NCI-H446 treated with DMSO at 0.1 percent for 48 hours (cell line): ENCODE data around the gene RHBDL1.

ENCODE experiments used
- DNase-seq: peaks from one replicate; lab custom pipeline; 2025; lab: John Stamatoyannopoulos, UW

Gene RHBDL1

DNA sequence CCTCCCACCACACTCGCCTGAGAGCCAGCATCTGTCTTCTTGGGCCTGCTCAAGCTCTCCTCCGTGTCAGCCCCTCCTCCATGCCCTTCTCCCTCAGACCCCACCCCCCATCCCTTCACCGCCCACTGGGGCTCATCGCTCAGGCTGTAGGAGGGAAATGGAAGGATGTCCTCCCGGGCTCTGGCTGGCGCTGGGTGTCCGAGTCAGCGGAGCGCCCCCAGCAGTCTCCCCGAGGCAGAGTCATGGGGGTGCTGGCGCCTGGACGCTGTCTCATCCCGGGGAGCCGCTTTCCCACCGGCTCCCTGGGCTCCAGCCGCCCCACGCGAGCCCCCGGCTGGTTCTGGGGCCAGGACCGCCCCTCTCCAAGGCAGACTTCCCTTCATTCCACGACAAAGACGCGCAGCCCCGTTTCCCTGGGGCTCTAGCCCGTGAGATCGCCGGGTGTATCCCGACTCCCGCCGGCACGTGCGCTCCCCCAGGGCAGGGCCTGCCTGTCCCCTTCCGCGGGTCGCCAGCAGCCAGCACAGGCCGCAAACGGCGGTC lies 45.0 kb downstream of the RHBDL1 start:
- DNase-seq = peak; percentile 20

DNA sequence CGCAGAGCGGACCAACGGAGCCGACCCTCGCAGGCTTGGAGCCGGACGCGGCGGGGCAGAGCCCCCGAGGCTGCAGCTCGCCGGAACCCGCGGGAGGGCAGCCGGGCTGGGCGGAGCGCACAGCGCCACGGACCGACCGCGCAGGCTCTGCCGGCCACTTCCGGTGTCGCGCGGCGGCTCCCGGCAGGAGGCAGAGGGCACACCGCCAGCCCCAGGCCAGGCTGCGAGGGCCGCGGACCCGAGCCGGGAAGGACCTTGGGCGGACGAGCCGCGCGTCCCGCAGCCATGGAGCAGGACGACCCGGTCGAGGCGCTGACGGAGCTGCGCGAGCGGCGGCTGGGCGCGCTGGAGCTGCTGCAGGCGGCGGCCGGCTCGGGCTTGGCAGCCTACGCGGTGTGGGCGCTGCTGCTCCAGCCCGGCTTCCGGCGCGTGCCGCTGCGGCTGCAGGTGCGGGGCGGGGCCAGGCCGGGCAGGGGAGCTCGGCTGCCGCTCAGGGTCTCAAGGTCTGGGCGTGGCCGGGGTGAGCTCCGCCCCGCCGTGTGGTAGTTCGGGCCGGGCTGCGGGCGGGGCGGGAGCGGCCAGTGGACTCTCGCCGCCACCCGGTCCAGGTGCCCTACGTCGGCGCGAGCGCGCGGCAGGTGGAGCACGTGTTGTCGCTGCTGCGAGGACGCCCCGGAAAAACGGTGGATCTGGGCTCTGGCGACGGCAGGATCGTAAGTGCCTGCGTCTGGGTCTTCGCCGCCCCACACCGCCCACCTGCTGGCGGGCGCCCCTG lies 45.7 kb downstream of the RHBDL1 start, which contains the start of gene ANTKMT:
ANTKMT (plus strand) TSS at position 157 of the 775 bp plus-strand sequence; CDS start at position 286, 129 bp downstream.
- DNase-seq = peak; percentile 42

DNA sequence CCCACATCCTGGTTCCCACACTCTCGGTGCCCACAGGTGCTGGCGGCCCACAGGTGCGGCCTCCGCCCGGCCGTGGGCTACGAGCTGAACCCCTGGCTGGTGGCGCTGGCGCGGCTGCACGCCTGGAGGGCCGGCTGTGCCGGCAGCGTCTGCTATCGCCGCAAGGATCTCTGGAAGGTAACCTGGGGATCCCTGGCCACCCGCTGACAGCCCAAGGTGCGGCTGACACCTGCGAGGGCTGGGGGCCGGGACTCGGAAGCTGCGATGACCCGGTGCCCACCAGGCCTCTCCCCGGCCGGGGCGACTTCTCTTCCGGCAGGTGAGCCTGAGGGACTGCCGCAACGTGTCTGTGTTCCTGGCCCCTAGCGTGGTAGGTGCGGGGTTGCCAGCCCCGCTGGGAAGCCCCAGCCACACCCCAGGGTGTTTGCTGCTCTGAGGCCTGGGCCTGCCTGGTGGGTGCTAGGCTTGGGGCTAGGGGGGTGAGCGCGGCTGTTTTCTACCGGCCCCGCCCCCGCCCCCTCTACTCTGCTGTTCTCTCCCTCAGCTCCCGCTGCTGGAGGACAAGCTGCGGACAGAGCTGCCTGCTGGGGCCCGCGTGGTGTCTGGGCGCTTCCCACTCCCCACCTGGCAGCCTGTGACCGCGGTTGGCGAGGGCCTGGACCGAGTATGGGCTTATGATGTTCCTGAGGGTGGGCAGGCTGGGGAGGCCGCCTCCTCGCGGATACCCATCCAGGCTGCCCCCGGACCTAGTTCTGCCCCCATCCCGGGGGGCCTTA lies 46.5 kb downstream of the RHBDL1 start:
- no peak for DNase-seq

DNA sequence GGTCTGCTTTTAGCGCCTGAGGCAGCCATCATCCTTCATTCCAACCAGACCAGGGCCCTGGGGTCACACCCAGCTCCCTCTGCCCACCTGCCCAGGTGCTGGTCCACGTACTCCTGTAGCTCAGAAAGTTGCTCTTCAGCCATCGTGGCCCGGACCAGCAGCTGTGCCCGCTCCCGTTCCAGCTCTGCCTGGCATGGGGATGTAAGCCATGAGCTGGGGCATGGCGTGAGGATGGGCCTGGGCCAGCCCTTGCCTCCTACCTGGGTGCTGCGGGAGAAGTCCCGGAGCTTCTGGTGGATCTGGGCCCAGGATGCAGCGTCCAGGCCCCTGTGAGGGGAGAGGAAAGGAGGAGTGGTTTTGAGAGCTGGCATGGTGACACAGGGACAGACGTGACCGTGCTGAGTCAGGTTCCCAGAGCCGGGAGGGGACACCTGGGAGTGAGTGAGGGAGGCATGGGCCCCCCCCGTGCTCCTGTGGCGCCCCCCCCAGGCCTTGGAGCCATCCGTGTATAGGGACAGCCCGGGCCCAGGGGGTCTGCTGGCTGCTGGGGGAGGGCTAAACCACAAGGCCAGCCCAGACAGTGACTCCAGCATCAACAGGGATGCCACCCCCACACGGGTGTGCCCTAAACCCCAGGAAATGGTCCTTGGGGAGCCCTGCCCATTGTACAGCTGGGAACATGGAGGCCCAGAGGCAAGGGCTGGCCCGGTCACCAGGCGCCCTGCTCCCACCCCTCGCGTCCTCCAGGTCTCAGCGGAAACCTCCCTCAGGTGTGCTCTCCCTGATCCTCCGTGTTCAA lies 47.6 kb downstream of the RHBDL1 start:
- DNase-seq = no peak

DNA sequence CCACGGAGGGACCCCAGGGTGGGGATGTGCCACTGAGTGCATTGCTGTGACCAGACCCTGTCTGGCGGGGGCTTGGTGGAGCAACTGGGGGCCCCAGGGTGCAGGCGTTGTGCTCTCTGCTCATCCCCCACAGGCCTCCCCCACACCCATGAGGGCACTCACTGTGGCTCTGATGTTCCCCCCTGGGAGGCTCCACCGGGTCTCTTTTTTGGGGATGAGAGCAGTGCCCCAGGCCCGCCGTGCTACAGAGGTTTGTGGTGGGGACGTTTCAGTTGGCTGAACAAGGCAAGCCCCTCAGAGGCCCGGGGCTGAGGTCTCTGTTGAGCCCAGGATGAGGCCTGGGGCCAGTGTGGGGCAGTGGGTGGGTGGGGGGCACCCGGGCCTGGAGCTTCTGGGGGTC lies 48.2 kb downstream of the RHBDL1 start:
- DNase-seq = no peak

DNA sequence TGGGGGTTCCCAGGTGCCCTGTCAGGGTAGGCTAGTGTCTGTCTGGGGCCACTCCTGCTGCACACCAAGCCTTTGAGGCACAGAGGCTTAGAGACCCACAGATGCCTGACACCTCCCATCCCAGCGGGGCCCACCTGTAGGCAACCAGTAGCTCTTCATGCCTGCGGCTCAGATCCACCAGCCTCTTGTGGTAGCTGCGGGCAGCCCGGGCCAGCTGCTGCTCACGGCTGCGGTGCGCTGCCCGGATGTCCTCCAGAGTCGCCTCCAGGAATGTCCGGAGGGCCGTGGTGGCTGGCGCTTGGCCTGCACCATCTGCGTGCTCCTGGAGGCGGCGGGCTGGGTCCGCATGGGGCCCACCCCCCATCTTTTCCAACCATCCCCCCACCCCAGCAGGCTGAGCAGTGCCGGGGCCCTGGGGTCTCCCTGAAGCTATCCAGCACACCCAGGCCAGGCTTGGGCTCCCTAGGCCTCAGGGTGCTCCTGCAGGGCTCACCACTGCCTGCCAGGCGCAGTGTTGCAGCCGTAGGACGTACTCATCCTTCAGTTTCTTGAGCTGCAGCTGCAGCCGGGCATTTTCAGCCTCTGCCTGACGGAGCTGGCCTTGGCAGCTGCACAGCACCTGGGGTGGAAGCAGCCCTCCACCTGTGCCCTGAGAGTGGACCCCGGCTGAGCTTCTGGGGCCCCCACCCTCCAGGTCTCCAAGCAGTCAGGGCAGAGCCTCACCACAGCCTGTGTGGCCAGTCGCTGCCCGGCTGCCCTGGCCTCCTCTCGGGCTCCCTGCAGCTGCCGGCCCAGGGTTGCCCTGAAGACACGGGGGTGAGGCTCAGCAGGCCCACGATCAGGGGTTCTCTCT lies 48.9 kb downstream of the RHBDL1 start:
- DNase-seq = no peak

DNA sequence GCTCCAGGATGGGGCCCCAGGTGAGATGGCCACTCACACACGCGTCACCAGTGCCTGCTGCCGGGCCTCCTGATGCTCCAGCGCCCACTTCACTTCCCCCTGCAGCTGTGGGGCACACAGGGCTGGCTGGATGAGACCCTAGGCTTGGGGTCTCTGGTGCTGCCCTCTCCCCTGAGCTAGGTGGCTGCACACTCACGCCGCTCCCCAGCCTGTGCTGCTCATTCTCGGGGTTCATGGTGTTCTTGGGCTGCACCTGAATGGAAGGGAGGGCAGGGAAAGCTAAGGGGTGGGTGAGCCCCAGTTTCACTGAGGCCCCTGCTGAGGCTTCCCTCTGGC lies 49.5 kb downstream of the RHBDL1 start:
- no peak for DNase-seq

DNA sequence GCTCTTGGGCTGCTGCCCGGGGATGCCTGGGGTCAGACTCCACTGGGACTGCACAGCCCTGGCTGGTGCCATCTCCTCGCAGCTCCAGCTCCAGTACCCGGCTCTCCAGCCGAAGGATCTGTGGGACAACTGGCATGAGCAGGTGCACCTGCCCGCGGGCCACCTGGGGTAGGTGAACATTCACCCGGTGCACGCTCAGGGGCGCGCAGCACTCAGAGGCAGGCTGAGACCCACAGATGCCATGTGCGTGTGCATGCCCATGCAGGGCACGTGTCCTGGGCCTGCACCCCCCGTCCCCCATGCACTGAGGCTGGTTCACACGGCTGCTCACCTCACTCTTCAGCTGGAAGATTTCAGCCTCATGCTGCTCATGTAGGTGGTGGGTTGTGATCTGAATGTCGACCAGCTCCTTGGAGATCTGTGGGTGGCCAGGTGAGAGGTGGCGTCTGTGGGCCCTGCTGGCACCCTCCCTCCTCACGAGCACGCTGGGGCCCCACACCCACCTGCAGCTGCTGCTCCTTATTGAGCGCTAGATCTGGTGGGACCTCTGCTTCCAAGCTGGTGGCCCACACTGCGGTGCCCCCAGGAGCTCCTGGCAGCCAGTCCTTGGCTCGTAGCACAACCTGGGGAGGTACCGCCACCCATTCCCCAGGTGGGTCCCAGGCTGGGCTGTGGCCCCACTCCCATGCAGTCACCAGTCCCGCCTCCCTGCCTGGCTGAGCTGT lies 50.2 kb downstream of the RHBDL1 start:
- no peak for DNase-seq

DNA sequence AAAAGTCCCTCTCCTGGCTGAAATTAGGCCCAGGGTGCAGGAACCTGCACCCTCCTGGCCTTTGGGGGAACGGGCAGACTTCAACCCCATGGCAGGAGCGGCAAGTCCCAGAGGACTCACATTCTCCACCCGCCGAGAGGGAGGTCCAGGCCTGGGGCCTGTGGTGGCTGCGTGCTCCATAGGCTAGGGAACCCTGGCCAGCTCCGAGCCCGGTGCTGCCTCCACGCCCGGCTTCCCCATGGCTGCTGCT lies 50.6 kb downstream of the RHBDL1 start:
- no peak for DNase-seq

DNA sequence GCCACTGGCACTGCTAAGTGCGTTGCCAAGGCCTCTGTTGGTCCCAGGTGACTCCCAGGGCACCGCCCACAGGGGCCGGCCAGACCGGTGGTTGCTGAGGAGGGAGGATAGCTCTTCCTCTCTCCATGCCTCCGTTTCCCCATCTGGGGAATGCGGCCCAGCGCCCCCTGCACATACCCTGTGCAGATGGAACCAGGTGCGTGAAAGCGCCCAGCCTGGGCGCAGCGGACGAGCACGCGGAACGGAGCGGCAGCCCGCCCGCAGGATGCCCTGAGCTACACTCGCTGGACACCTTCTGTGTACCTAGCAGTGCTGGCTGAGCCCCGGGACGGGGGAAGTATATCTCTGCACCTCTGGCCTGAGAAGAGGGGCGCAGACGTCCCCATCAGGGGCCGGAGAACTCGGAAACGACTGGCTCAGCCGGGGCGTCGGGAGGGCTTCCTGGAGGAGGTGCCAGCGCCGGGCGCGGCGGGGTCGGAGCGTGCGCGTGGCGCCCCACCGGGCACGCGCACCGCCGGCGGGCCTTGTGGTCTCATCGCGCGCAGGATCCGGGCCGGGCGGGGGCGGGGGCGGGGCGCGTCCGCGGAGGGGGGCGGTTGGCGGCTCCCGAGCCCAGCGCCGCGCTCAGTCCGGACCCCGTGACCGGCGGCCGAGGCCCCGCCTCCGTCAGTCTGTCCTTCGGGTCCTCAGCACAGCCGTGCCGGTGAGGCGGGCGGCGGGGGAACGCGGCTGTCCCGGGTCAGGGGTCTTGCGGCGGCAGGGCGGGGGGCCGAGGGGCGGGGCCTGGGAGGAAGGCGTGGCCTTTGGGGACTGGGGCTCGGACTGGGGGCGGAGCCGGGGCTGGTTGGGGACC lies 51.2 kb downstream of the RHBDL1 start, which contains the start of the genes CCDC78 and HAGHL:
CCDC78 (minus strand) TSS at position 6 of the 853 bp plus-strand sequence. CDS start 76 bp downstream, outside the sequence.
HAGHL (plus strand) TSS at position 669 of the 853 bp plus-strand sequence. CDS start 404 bp downstream, outside the sequence.
- no peak for DNase-seq

DNA sequence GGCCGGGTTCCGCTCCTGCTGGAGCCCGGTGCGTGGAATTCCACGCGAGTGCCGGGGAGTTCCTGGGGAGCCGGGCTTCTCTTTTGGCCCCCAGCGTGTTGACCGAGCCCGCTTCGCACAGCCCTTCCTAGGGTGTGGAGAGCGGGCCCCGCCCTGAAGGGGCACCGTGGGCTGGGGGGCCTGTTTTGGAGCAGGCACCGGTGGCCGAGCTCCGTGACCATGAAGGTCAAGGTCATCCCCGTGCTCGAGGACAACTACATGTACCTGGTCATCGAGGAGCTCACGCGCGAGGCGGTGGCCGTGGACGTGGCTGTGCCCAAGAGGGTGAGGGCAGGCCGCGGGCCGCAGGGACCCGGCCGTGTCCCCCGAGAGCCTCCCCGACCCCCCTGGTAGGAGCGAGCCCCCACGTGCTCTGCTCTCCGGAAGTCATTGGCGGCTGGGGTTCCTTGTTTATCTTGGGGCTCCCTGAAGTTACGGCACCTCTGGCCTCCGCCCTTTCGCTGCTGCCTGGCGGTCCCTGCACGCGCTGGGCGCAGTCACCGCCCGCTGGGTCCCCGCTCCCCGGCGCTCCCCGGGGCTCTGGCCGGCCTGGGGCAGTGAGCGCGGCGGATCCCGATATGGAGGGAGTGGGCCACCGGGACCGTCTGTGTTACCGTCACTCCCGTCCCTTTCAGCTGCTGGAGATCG lies 52.0 kb downstream of the RHBDL1 start:
- no peak for DNase-seq
